HL-60 (cell line): Measurements from ENCODE around the gene LY6G6F.

ENCODE experiments used
- POLR2AphosphoS5 ChIP-seq: IDR thresholded peaks from 2 replicates; pipeline ENCODE4 v1.6.1; 2012; ENCODE audit warnings: low read depth
- TF ChIP-seq, protein P1 (sequence below): IDR thresholded peaks from one replicate; pipeline ENCODE4 v1.5.1; 2011; ENCODE audit warnings: low read length, control low read depth, inconsistent platforms; ENCODE audit not compliant: insufficient read depth
- TF ChIP-seq, protein P2 (sequence below): IDR thresholded peaks from 2 replicates; pipeline ENCODE4 v1.6.1; 2012; ENCODE audit warnings: low read depth; ENCODE audit not compliant: insufficient replicate concordance

GRCh38 chr6:31665501-31666336 is 40.9 kb upstream of the LY6G6F start, which contains the start of gene CSNK2B:
- TF ChIP-seq, protein P1, sequence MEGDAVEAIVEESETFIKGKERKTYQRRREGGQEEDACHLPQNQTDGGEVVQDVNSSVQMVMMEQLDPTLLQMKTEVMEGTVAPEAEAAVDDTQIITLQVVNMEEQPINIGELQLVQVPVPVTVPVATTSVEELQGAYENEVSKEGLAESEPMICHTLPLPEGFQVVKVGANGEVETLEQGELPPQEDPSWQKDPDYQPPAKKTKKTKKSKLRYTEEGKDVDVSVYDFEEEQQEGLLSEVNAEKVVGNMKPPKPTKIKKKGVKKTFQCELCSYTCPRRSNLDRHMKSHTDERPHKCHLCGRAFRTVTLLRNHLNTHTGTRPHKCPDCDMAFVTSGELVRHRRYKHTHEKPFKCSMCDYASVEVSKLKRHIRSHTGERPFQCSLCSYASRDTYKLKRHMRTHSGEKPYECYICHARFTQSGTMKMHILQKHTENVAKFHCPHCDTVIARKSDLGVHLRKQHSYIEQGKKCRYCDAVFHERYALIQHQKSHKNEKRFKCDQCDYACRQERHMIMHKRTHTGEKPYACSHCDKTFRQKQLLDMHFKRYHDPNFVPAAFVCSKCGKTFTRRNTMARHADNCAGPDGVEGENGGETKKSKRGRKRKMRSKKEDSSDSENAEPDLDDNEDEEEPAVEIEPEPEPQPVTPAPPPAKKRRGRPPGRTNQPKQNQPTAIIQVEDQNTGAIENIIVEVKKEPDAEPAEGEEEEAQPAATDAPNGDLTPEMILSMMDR, result no peak
- TF ChIP-seq POLR2AphosphoS5, result peak; percentile 53
- TF ChIP-seq, protein P2, sequence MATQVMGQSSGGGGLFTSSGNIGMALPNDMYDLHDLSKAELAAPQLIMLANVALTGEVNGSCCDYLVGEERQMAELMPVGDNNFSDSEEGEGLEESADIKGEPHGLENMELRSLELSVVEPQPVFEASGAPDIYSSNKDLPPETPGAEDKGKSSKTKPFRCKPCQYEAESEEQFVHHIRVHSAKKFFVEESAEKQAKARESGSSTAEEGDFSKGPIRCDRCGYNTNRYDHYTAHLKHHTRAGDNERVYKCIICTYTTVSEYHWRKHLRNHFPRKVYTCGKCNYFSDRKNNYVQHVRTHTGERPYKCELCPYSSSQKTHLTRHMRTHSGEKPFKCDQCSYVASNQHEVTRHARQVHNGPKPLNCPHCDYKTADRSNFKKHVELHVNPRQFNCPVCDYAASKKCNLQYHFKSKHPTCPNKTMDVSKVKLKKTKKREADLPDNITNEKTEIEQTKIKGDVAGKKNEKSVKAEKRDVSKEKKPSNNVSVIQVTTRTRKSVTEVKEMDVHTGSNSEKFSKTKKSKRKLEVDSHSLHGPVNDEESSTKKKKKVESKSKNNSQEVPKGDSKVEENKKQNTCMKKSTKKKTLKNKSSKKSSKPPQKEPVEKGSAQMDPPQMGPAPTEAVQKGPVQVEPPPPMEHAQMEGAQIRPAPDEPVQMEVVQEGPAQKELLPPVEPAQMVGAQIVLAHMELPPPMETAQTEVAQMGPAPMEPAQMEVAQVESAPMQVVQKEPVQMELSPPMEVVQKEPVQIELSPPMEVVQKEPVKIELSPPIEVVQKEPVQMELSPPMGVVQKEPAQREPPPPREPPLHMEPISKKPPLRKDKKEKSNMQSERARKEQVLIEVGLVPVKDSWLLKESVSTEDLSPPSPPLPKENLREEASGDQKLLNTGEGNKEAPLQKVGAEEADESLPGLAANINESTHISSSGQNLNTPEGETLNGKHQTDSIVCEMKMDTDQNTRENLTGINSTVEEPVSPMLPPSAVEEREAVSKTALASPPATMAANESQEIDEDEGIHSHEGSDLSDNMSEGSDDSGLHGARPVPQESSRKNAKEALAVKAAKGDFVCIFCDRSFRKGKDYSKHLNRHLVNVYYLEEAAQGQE, result peak; percentile 47
